SK-N-MC (cell line): ENCODE results near the gene CHRM5.

Experiments used
- EZH2 ChIP-seq: fragments of 200-600 bp; sonication (generic); IDR thresholded peaks from one replicate; pipeline ENCODE4 v1.6.1; 2017; ENCODE audit warnings: antibody characterized with exemption
- FOXP2 ChIP-seq: optimal IDR thresholded peaks from 2 replicates; pipeline ENCODE3; 2011; ENCODE audit warnings: mild to moderate bottlenecking, moderate library complexity; ENCODE audit not compliant: insufficient read depth; ENCODE audit errors: extremely low read length, control extremely low read depth
- POLR2AphosphoS5 ChIP-seq: IDR thresholded peaks from 2 replicates; pipeline ENCODE4 v1.6.1; 2012; ENCODE audit warnings: mild to moderate bottlenecking, low read depth, low read length, borderline replicate concordance

DNA sequence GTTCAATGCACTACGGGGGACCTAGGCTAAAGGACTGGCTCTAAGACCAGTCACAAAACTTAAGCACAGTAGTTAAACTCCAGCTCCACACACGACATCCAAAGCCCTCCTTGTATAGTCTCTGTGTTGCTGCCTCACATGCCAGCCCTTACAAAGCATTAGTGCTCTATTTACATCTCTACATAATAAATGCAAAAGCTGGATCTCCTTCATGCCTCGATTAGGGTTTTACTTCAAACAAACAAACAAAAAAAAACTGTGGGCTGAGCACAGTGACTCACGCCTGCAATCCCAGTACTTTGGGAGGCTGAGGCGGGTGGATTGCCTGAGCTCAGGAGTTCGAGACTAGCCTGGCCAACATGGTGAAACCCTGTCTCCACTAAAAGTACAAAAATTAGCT lies 143.2 kb downstream of the CHRM5 start:
- no peak for TF ChIP-seq POLR2AphosphoS5
- no peak for TF ChIP-seq EZH2
- TF ChIP-seq FOXP2: no peak
